GM23338 (cell line): ENCODE results near the gene DAAM1. TPM values are rescaled to one million over a fixed set of nuclear protein-coding genes. Genes with fewer than 3 reads are reported as not detected.

Experiments
- ATAC-seq: fragments of 200-7000 bp; cut with Tn5 transposase; 3 replicates; pipeline ENCODE4 v1.9.1; 2020
- DNase-seq: peaks from one replicate; pipeline ENCODE4 v3.0.0-alpha.2; 2015; ENCODE audit warnings: low spot score
- H2AFZ ChIP-seq: fragments of 200-600 bp; sonication (generic); 2 replicates; pipeline ENCODE4 v1.8.0; 2016; ENCODE audit warnings: antibody characterized with exemption, mild to moderate bottlenecking, moderate library complexity
- H3F3A ChIP-seq: fragments of 200-600 bp; sonication (generic); replicated peaks from 2 replicates; pipeline ENCODE4 v1.8.0; 2017; ENCODE audit warnings: antibody characterized with exemption, mixed run types, low read depth
- H3K27ac ChIP-seq: fragments of 200-600 bp; sonication (generic); 2 replicates; pipeline ENCODE4 v1.6.1; 2016; ENCODE audit warnings: low read depth
- H3K27me3 ChIP-seq: fragments of 200-600 bp; sonication (generic); 2 replicates; pipeline ENCODE4 v1.8.0; 2016; ENCODE audit warnings: mild to moderate bottlenecking, mixed run types, moderate library complexity; ENCODE audit not compliant: insufficient read depth
- H3K36me3 ChIP-seq: fragments of 200-600 bp; sonication (generic); 2 replicates; pipeline ENCODE4 v1.8.0; 2016; ENCODE audit warnings: mild to moderate bottlenecking; ENCODE audit not compliant: insufficient read depth
- H3K4me1 ChIP-seq: fragments of 200-600 bp; sonication (generic); 2 replicates; pipeline ENCODE4 v1.8.0; 2016; ENCODE audit warnings: mild to moderate bottlenecking, moderate library complexity; ENCODE audit not compliant: insufficient read depth
- H3K4me2 ChIP-seq: fragments of 200-600 bp; sonication (generic); 2 replicates; pipeline ENCODE4 v1.7.1; 2017; ENCODE audit warnings: mixed run types
- H3K4me3 ChIP-seq: fragments of 200-600 bp; sonication (generic); 2 replicates; pipeline ENCODE4 v1.6.1; 2016; ENCODE audit warnings: mixed run types
- H3K79me2 ChIP-seq: fragments of 200-600 bp; sonication (generic); replicated peaks from 2 replicates; pipeline ENCODE4 v1.8.0; 2017; ENCODE audit warnings: mild to moderate bottlenecking; ENCODE audit not compliant: insufficient read depth
- H3K9me2 ChIP-seq: fragments of 200-600 bp; sonication (generic); 2 replicates; pipeline ENCODE4 v1.8.0; 2017; ENCODE audit not compliant: insufficient read depth
- H4K20me1 ChIP-seq: fragments of 200-600 bp; sonication (generic); replicated peaks from 2 replicates; pipeline ENCODE4 v1.8.0; 2017; ENCODE audit warnings: mild to moderate bottlenecking; ENCODE audit not compliant: insufficient read depth
- H3K27ac Mint-ChIP-seq: 2 replicates; pipeline ENCODE4 v1.8.0; 2020; ENCODE audit warnings: inconsistent platforms, mild to moderate bottlenecking, moderate library complexity, mixed read lengths
- H3K27me3 Mint-ChIP-seq: 3 replicates; pipeline ENCODE4 v1.8.0; 2022; ENCODE audit warnings: low read depth, mild to moderate bottlenecking, moderate library complexity, mixed read lengths, inconsistent platforms; ENCODE audit not compliant: insufficient read depth, poor library complexity
- H3K36me3 Mint-ChIP-seq: 3 replicates; pipeline ENCODE4 v1.8.0; 2021; ENCODE audit warnings: low read depth, mild to moderate bottlenecking, inconsistent platforms, moderate library complexity, mixed read lengths
- H3K4me1 Mint-ChIP-seq: 3 replicates; pipeline ENCODE4 v1.8.0; 2020; ENCODE audit warnings: mild to moderate bottlenecking, inconsistent platforms, mixed read lengths
- H3K4me3 Mint-ChIP-seq: 3 replicates; pipeline ENCODE4 v1.8.0; 2021; ENCODE audit warnings: moderate library complexity, mild to moderate bottlenecking, inconsistent platforms, mixed read lengths
- H3K9me3 Mint-ChIP-seq: 3 replicates; pipeline ENCODE4 v1.8.0; 2020; ENCODE audit warnings: moderate library complexity, mild to moderate bottlenecking, inconsistent platforms, mixed read lengths
- EZH2 ChIP-seq: fragments of 200-600 bp; sonication (generic); IDR thresholded peaks from one replicate; pipeline ENCODE4 v1.8.0; 2017; ENCODE audit warnings: antibody characterized with exemption, mild to moderate bottlenecking, low read depth; ENCODE audit not compliant: unreplicated experiment
- EZH2phosphoT487 ChIP-seq: fragments of 200-600 bp; sonication (generic); IDR thresholded peaks from one replicate; pipeline ENCODE4 v1.8.1; 2018; ENCODE audit warnings: antibody characterized with exemption; ENCODE audit not compliant: unreplicated experiment
- NANOG ChIP-seq: IDR thresholded peaks from 2 replicates; pipeline ENCODE4 v1.6.1; 2016; ENCODE audit warnings: antibody characterized with exemption, borderline replicate concordance
- STAT1 ChIP-seq: IDR thresholded peaks from one replicate; pipeline ENCODE4 v1.6.1; 2016; ENCODE audit warnings: antibody characterized with exemption; ENCODE audit not compliant: unreplicated experiment
- ZNF331 ChIP-seq: fragments of 250-450 bp; sonication (Bioruptor Pico); IDR thresholded peaks from 2 replicates; pipeline ENCODE4 v1.5.0; 2020; ENCODE audit warnings: low read depth, mild to moderate bottlenecking, moderate library complexity
- polyA plus RNA-seq: library from polyadenylated mRNA; unstranded; fragments of >200 nt; fragmentation: Nextera tagmentation; extraction: Ambion mirVana; gene quantifications from 2 replicates; pipeline ENCODE4 v1.2.1, GENCODE V29; 2016
- total RNA-seq: library from RNA; depleted of rRNA; stranded (reverse); fragments of >200 nt; shearing (Covaris generic); gene quantifications from 2 replicates; pipeline ENCODE4 v1.2.3, GENCODE V29; 2014
- TF ChIP-seq, protein P1 (sequence below), 2 experiments: fragments of 200-600 bp in 1 of 2; sonication (generic) in 1 of 2; conservative IDR thresholded peaks; 2 replicates each; pipeline versions ENCODE4 v1.5.1 to v1.6.1; 2016 to 2017; ENCODE audit warnings: antibody characterized with exemption in 2 of 2, low read depth in 2 of 2, mild to moderate bottlenecking in 2 of 2, moderate library complexity in 1 of 2
- TF ChIP-seq, protein P2 (sequence below): IDR thresholded peaks from one replicate; pipeline ENCODE4 v1.6.1; 2018; ENCODE audit warnings: antibody characterized with exemption; ENCODE audit not compliant: unreplicated experiment
- TF ChIP-seq, protein P3 (sequence below): IDR thresholded peaks from 2 replicates; pipeline ENCODE4 v1.6.1; 2016; ENCODE audit warnings: antibody characterized with exemption
- TF ChIP-seq, protein P4 (sequence below): fragments of 250-450 bp; sonication (Bioruptor Pico); IDR thresholded peaks from 2 replicates; pipeline ENCODE4 v1.5.0; 2020; ENCODE audit warnings: mild to moderate bottlenecking, moderate library complexity

DAAM1 gene
- total and polyA plus RNA-seq, 2 experiments from 2014 or later = 36.3 to 42.1 TPM

DNA sequence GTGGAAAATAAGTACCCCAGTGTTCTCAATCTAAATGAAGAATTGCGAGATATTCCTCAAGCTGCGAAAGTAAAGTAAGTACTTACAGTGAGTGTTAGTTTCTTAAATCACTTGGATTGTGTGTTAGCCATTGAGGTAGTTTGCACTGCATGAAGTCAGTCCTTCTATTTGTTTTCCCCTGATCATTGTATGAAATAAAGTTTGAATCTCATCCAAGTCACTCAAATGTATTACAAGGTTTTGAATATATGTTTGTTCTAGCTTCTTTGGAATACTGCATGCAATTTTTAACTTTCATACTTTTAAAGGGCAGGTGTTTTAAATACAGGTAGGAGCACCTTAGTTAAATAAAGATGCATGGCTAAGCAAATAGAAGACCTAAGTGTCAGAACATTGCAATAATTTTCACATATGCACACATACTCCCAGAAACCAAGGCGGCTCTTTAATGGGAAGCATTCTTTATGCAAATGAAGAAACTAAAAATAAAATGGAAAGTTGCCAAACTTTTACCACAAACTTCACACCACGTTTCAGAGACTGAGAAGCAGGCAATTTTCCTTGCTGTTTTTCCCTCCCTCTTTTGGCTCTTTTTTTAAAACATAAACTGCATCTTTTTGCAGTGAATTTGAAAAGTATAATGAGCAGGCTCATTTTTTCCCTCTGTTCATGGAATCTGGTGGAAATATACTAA, 171.1 kb downstream of the DAAM1 start:
- H2AFZ ChIP-seq = no peak overlapping the region
- DNase-seq = no peak
- H3K4me1 Mint-ChIP-seq = peaks cover 18% of the 10 kb centered on the region; the same call in 2 of the 3 replicates
- no peaks in the 10 kb centered on the region for H3K79me2 ChIP-seq
- no peaks in the 10 kb centered on the region for H4K20me1 ChIP-seq
- no peaks in the 10 kb centered on the region for H3K27me3 Mint-ChIP-seq
- no peaks in the 10 kb centered on the region for H3F3A ChIP-seq
- peaks cover 10% of the 10 kb centered on the region; the same call in 1 of the 3 replicates for H3K36me3 Mint-ChIP-seq
- no peaks in the 10 kb centered on the region for H3K9me3 Mint-ChIP-seq
- no peaks in the 10 kb centered on the region for H3K9me2 ChIP-seq
- no peak overlapping the region for H3K4me2 ChIP-seq
- TF ChIP-seq, protein P1, sequence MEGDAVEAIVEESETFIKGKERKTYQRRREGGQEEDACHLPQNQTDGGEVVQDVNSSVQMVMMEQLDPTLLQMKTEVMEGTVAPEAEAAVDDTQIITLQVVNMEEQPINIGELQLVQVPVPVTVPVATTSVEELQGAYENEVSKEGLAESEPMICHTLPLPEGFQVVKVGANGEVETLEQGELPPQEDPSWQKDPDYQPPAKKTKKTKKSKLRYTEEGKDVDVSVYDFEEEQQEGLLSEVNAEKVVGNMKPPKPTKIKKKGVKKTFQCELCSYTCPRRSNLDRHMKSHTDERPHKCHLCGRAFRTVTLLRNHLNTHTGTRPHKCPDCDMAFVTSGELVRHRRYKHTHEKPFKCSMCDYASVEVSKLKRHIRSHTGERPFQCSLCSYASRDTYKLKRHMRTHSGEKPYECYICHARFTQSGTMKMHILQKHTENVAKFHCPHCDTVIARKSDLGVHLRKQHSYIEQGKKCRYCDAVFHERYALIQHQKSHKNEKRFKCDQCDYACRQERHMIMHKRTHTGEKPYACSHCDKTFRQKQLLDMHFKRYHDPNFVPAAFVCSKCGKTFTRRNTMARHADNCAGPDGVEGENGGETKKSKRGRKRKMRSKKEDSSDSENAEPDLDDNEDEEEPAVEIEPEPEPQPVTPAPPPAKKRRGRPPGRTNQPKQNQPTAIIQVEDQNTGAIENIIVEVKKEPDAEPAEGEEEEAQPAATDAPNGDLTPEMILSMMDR (conservative IDR thresholded peaks at IDR 0.05; ENCODE audit: low read depth in 2 of 2) = no peak
- TF ChIP-seq, protein P2, sequence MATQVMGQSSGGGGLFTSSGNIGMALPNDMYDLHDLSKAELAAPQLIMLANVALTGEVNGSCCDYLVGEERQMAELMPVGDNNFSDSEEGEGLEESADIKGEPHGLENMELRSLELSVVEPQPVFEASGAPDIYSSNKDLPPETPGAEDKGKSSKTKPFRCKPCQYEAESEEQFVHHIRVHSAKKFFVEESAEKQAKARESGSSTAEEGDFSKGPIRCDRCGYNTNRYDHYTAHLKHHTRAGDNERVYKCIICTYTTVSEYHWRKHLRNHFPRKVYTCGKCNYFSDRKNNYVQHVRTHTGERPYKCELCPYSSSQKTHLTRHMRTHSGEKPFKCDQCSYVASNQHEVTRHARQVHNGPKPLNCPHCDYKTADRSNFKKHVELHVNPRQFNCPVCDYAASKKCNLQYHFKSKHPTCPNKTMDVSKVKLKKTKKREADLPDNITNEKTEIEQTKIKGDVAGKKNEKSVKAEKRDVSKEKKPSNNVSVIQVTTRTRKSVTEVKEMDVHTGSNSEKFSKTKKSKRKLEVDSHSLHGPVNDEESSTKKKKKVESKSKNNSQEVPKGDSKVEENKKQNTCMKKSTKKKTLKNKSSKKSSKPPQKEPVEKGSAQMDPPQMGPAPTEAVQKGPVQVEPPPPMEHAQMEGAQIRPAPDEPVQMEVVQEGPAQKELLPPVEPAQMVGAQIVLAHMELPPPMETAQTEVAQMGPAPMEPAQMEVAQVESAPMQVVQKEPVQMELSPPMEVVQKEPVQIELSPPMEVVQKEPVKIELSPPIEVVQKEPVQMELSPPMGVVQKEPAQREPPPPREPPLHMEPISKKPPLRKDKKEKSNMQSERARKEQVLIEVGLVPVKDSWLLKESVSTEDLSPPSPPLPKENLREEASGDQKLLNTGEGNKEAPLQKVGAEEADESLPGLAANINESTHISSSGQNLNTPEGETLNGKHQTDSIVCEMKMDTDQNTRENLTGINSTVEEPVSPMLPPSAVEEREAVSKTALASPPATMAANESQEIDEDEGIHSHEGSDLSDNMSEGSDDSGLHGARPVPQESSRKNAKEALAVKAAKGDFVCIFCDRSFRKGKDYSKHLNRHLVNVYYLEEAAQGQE = no peak
- TF ChIP-seq NANOG (no peak), EZH2phosphoT487 (no peak), EZH2 (no peak), ZNF331 (no peak), STAT1 (no peak)
- TF ChIP-seq, protein P3, sequence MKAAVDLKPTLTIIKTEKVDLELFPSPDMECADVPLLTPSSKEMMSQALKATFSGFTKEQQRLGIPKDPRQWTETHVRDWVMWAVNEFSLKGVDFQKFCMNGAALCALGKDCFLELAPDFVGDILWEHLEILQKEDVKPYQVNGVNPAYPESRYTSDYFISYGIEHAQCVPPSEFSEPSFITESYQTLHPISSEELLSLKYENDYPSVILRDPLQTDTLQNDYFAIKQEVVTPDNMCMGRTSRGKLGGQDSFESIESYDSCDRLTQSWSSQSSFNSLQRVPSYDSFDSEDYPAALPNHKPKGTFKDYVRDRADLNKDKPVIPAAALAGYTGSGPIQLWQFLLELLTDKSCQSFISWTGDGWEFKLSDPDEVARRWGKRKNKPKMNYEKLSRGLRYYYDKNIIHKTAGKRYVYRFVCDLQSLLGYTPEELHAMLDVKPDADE = no peak
- TF ChIP-seq, protein P4, sequence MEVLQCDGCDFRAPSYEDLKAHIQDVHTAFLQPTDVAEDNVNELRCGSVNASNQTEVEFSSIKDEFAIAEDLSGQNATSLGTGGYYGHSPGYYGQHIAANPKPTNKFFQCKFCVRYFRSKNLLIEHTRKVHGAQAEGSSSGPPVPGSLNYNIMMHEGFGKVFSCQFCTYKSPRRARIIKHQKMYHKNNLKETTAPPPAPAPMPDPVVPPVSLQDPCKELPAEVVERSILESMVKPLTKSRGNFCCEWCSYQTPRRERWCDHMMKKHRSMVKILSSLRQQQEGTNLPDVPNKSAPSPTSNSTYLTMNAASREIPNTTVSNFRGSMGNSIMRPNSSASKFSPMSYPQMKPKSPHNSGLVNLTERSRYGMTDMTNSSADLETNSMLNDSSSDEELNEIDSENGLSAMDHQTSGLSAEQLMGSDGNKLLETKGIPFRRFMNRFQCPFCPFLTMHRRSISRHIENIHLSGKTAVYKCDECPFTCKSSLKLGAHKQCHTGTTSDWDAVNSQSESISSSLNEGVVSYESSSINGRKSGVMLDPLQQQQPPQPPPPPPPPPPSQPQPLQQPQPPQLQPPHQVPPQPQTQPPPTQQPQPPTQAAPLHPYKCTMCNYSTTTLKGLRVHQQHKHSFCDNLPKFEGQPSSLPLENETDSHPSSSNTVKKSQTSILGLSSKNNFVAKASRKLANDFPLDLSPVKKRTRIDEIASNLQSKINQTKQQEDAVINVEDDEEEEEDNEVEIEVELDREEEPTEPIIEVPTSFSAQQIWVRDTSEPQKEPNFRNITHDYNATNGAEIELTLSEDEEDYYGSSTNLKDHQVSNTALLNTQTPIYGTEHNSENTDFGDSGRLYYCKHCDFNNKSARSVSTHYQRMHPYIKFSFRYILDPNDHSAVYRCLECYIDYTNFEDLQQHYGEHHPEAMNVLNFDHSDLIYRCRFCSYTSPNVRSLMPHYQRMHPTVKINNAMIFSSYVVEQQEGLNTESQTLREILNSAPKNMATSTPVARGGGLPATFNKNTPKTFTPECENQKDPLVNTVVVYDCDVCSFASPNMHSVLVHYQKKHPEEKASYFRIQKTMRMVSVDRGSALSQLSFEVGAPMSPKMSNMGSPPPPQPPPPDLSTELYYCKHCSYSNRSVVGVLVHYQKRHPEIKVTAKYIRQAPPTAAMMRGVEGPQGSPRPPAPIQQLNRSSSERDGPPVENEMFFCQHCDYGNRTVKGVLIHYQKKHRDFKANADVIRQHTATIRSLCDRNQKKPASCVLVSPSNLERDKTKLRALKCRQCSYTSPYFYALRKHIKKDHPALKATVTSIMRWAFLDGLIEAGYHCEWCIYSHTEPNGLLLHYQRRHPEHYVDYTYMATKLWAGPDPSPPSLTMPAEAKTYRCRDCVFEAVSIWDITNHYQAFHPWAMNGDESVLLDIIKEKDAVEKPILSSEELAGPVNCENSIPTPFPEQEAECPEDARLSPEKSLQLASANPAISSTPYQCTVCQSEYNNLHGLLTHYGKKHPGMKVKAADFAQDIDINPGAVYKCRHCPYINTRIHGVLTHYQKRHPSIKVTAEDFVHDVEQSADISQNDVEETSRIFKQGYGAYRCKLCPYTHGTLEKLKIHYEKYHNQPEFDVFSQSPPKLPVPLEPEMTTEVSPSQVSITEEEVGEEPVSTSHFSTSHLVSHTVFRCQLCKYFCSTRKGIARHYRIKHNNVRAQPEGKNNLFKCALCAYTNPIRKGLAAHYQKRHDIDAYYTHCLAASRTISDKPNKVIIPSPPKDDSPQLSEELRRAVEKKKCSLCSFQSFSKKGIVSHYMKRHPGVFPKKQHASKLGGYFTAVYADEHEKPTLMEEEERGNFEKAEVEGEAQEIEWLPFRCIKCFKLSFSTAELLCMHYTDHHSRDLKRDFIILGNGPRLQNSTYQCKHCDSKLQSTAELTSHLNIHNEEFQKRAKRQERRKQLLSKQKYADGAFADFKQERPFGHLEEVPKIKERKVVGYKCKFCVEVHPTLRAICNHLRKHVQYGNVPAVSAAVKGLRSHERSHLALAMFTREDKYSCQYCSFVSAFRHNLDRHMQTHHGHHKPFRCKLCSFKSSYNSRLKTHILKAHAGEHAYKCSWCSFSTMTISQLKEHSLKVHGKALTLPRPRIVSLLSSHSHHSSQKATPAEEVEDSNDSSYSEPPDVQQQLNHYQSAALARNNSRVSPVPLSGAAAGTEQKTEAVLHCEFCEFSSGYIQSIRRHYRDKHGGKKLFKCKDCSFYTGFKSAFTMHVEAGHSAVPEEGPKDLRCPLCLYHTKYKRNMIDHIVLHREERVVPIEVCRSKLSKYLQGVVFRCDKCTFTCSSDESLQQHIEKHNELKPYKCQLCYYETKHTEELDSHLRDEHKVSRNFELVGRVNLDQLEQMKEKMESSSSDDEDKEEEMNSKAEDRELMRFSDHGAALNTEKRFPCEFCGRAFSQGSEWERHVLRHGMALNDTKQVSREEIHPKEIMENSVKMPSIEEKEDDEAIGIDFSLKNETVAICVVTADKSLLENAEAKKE (CRISPR knock-in tag) = no peak
- H3K27ac Mint-ChIP-seq = no peak overlapping the region; the same call in 1 of the 2 replicates
- no peak overlapping the region for H3K27ac ChIP-seq
- H3K4me3 ChIP-seq = no peak overlapping the region
- no peaks in the 10 kb centered on the region for H3K36me3 ChIP-seq
- H3K4me3 Mint-ChIP-seq = no peak overlapping the region
- peaks cover 7% of the 10 kb centered on the region; the same call in 1 of the 2 replicates for H3K4me1 ChIP-seq
- H3K27me3 ChIP-seq = no peaks in the 10 kb centered on the region
- no peak for ATAC-seq
